MCF 10A (cell line): ENCODE data around the gene TAF11L11. TPM values are rescaled to one million over a fixed set of nuclear protein-coding genes. Genes with fewer than 3 reads are reported as not detected.
"Not testable (repeated sequence)": the region's sequence is repeated elsewhere in the genome, so short reads cannot be mapped to it uniquely, and the experiment has no call there.

ENCODE experiments used
- BruUV-seq: library from RNA; stranded (reverse); fragments of 400-500 nt; replicated peaks from 2 replicates; lab custom pipeline; 2021; lab: Mats Ljungman, UMichigan
- CTCF ChIA-PET: fragments of 300-600 bp; sonication (Branson Sonifier 250); formaldehyde crosslinking; extraction: SDS; loops from one replicate; lab custom pipeline; 2021; ENCODE audit warnings: antibody characterized with exemption, inconsistent platforms; lab: Yijun Ruan, JAX
- POLR2A ChIA-PET: fragments of 300-600, 350-650 bp; sonication (Branson Sonifier 250); formaldehyde crosslinking; extraction: SDS; loops from one replicate; lab custom pipeline; 2020; ENCODE audit warnings: antibody characterized with exemption, inconsistent platforms; lab: Yijun Ruan, JAX
- DNase-seq: peaks from one replicate; pipeline ENCODE4 v3.0.0-alpha.2; 2018; ENCODE audit not compliant: unreplicated experiment
- H3K27ac Mint-ChIP-seq: one replicate; pipeline ENCODE4 v1.8.0; 2022; ENCODE audit warnings: mild to moderate bottlenecking, low read depth, mixed read lengths; ENCODE audit not compliant: unreplicated experiment
- H3K27me3 Mint-ChIP-seq: one replicate; pipeline ENCODE4 v1.8.0; 2022; ENCODE audit warnings: mixed read lengths; ENCODE audit not compliant: insufficient read depth, unreplicated experiment
- H3K36me3 Mint-ChIP-seq: one replicate; pipeline ENCODE4 v1.8.0; 2022; ENCODE audit warnings: mild to moderate bottlenecking, moderate library complexity, mixed read lengths; ENCODE audit not compliant: insufficient read depth, unreplicated experiment
- H3K4me1 Mint-ChIP-seq: one replicate; pipeline ENCODE4 v1.8.0; 2022; ENCODE audit warnings: mixed read lengths; ENCODE audit not compliant: insufficient read depth, unreplicated experiment
- H3K4me3 Mint-ChIP-seq: one replicate; pipeline ENCODE4 v1.8.0; 2022; ENCODE audit warnings: mild to moderate bottlenecking, moderate library complexity, mixed read lengths; ENCODE audit not compliant: unreplicated experiment
- H3K9me3 Mint-ChIP-seq: one replicate; pipeline ENCODE4 v1.8.0; 2022; ENCODE audit warnings: mixed read lengths; ENCODE audit not compliant: unreplicated experiment
- CTCF ChIP-seq: fragments of 200-600 bp; IDR thresholded peaks from one replicate; pipeline ENCODE4 v1.8.0; 2022; ENCODE audit warnings: antibody characterized with exemption, mild to moderate bottlenecking; ENCODE audit not compliant: unreplicated experiment
- intact Hi-C: fragments of 100-400 bp; cut with micrococcal nuclease; formaldehyde crosslinking; loops from 2 replicates; pipeline ENCODE4 v1.14.1; 2022
- total RNA-seq: library from RNA; stranded (reverse); gene quantifications from 2 replicates; pipeline ENCODE4 v1.2.3, GENCODE V29; 2022

TAF11L11 gene
- total RNA-seq, 1 experiment from 2014 or later = not detected

GRCh38 chr5:17614872-17615605 lies 11.1 kb downstream of the TAF11L11 start:
- H3K9me3 Mint-ChIP-seq = no peaks in the 10 kb centered on the region
- BruUV-seq = no TSS peak
- no peak overlapping the region for H3K4me3 Mint-ChIP-seq
- DNase-seq = no peak
- no peak for TF ChIP-seq CTCF
- intact Hi-C loops = no loop called here
- CTCF ChIA-PET = no interaction called here
- POLR2A ChIA-PET = no interaction called here
- H3K36me3 Mint-ChIP-seq = no peaks in the 10 kb centered on the region
- peaks cover 9% of the 10 kb centered on the region for H3K4me1 Mint-ChIP-seq
- no peaks in the 10 kb centered on the region for H3K27me3 Mint-ChIP-seq
- no peak overlapping the region for H3K27ac Mint-ChIP-seq

DNA sequence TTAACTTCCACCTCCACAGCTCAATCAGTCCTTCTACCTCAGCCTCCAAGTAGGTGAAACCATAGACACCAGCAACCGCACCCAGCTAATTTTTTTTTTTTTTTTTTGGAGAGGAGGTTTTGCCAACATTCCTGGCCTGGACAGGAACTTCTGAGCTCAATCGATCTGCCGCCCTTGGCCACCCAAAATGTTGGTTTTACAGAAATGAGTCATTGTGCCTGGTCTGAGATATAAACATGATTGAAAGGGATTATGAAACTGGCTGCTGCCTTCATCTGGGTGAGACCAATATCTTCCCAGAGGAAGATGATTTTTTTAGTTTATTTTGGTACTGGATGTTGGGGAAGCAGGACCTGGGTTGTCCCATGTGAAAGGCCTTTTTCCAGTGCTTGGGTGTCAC lies 15.4 kb downstream of the TAF11L11 start:
- no peaks in the 10 kb centered on the region for H3K36me3 Mint-ChIP-seq

DNA sequence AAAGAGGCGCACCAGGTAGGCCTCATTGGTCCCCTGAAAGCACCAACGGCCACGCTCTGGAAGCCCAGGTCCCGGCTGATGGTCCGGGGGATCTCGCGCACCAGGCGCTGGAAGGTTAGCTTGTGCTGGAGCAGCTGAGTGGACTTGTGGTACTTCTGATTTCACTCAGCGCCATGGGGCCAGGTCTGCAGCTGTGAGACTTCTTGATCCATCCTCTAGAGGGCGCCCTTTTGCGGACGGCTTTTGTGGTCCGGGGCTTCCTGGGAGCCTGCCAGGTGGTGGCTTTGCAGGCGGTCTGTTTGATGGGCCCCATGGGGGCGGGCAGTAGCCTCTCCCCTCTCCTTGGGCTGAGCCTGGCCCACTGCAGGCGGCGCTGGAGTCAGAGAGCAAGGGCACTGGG lies 16.6 kb downstream of the TAF11L11 start:
- POLR2A ChIA-PET = no interaction called here
- no peak overlapping the region for H3K4me3 Mint-ChIP-seq
- no peak for TF ChIP-seq CTCF
- H3K27ac Mint-ChIP-seq = no peak overlapping the region
- no peaks in the 10 kb centered on the region for H3K36me3 Mint-ChIP-seq
- H3K9me3 Mint-ChIP-seq = no peaks in the 10 kb centered on the region
- intact Hi-C loops = no loop called here
- peaks cover 9% of the 10 kb centered on the region for H3K4me1 Mint-ChIP-seq
- BruUV-seq = no TSS peak
- DNase-seq = no peak
- CTCF ChIA-PET = interaction anchor here (0.8 to 1.1 kb wide), 2 partner anchors 10 to 17 kb away, joined by 4 to 5 read pairs; no protein-coding TSS in a partner anchor
- no peaks in the 10 kb centered on the region for H3K27me3 Mint-ChIP-seq

More for the DNA sequence above, 15.4 kb downstream of the TAF11L11 start:
- no TSS peak for BruUV-seq
- CTCF ChIA-PET = no interaction called here
- TF ChIP-seq CTCF = no peak
- no peaks in the 10 kb centered on the region for H3K9me3 Mint-ChIP-seq
- H3K27me3 Mint-ChIP-seq = no peaks in the 10 kb centered on the region
- intact Hi-C loops = no loop called here
- peaks cover 9% of the 10 kb centered on the region for H3K4me1 Mint-ChIP-seq
- POLR2A ChIA-PET = no interaction called here
- no peak overlapping the region for H3K4me3 Mint-ChIP-seq
- no peak overlapping the region for H3K27ac Mint-ChIP-seq
- peak; percentile 65 for DNase-seq

- no peaks in the 10 kb centered on the region for H3K9me3 Mint-ChIP-seq
- no peak for DNase-seq
- POLR2A ChIA-PET = no interaction called here
- no peaks in the 10 kb centered on the region for H3K27me3 Mint-ChIP-seq
- CTCF ChIA-PET = no interaction called here
- intact Hi-C loops = no loop called here
- no peak for TF ChIP-seq CTCF
- BruUV-seq = no TSS peak
- no peaks in the 10 kb centered on the region for H3K36me3 Mint-ChIP-seq
- no peak overlapping the region for H3K27ac Mint-ChIP-seq
- no peak overlapping the region for H3K4me3 Mint-ChIP-seq
- no peaks in the 10 kb centered on the region for H3K4me1 Mint-ChIP-seq
Observed at GRCh38 chr5:17625686-17626085, 21.7 kb downstream of the TAF11L11 start.

- H3K36me3 Mint-ChIP-seq, BruUV-seq, POLR2A ChIA-PET, H3K27ac Mint-ChIP-seq, H3K4me3 Mint-ChIP-seq, H3K9me3 Mint-ChIP-seq, DNase-seq, H3K4me1 Mint-ChIP-seq, CTCF ChIA-PET, intact Hi-C loops, H3K27me3 Mint-ChIP-seq: not testable (repeated sequence)
Observed at GRCh38 chr5:17631788-17632187, 27.8 kb downstream of the TAF11L11 start, which contains the start of gene TAF11L13. TAF11L13 (plus strand) TSS chr5:17632088.
